HepG2 (cell line): Measurements from ENCODE around the gene TK1. TPM values are rescaled to one million over a fixed set of nuclear protein-coding genes. Genes with fewer than 3 reads are reported as not detected.

Experiments
- CREM ChIP-seq, 2 experiments: sonication (generic) in 1 of 2; formaldehyde crosslinking in 1 of 2; IDR thresholded peaks; 2 replicates each; pipeline versions ENCODE4 v1.4.0 to v1.6.1; 2016 to 2020; ENCODE audit warnings: antibody characterized with exemption in 1 of 2, mild to moderate bottlenecking in 1 of 2, missing genetic modification reagents in 1 of 2
- HIVEP1 ChIP-seq: sonication (generic); formaldehyde crosslinking; IDR thresholded peaks from 2 replicates; pipeline ENCODE4 v1.4.0; 2020; ENCODE audit warnings: mild to moderate bottlenecking, missing genetic modification reagents
- POLR2G ChIP-seq: fragments of 200-400 bp; formaldehyde crosslinking; IDR thresholded peaks from 2 replicates; pipeline ENCODE4 v1.6.1; 2018; ENCODE audit warnings: mild to moderate bottlenecking, low read depth, low read length, moderate library complexity
- RORA ChIP-seq: sonication (generic); formaldehyde crosslinking; IDR thresholded peaks from 2 replicates; pipeline ENCODE4 v1.5.0; 2020; ENCODE audit warnings: mild to moderate bottlenecking, missing genetic modification reagents, moderate library complexity
- STAG1 ChIP-seq: sonication (generic); formaldehyde crosslinking; IDR thresholded peaks from 2 replicates; pipeline ENCODE4 v1.4.0; 2020; ENCODE audit warnings: missing genetic modification reagents
- ZBTB14 ChIP-seq: sonication (generic); formaldehyde crosslinking; IDR thresholded peaks from 2 replicates; pipeline ENCODE4 v1.4.0; 2020; ENCODE audit warnings: missing genetic modification reagents
- ZFP91 ChIP-seq: sonication (generic); formaldehyde crosslinking; IDR thresholded peaks from 2 replicates; pipeline ENCODE4 v1.9.0; 2022; ENCODE audit warnings: missing genetic modification reagents, mild to moderate bottlenecking, borderline replicate concordance
- ZMAT5 ChIP-seq: sonication (generic); formaldehyde crosslinking; IDR thresholded peaks from 2 replicates; pipeline ENCODE4 v1.5.0; 2020; ENCODE audit warnings: mild to moderate bottlenecking, low read depth, missing genetic modification reagents, borderline replicate concordance
- ZNF256 ChIP-seq: sonication (generic); formaldehyde crosslinking; conservative IDR thresholded peaks from 2 replicates; pipeline ENCODE4 v1.4.0; 2020; ENCODE audit warnings: missing genetic modification reagents
- ZNF589 ChIP-seq: sonication (generic); formaldehyde crosslinking; conservative IDR thresholded peaks from 2 replicates; pipeline ENCODE4 v1.8.0; 2022; ENCODE audit warnings: mild to moderate bottlenecking, moderate library complexity, missing genetic modification reagents
- ZNF749 ChIP-seq: sonication (generic); formaldehyde crosslinking; IDR thresholded peaks from 2 replicates; pipeline ENCODE4 v1.8.0; 2022; ENCODE audit warnings: mild to moderate bottlenecking, missing genetic modification reagents, moderate library complexity, borderline replicate concordance
- ZNF776 ChIP-seq: sonication (generic); formaldehyde crosslinking; IDR thresholded peaks from 2 replicates; pipeline ENCODE4 v1.4.0; 2020; ENCODE audit warnings: mild to moderate bottlenecking, missing genetic modification reagents
- polyA plus RNA-seq, 8 experiments: library from polyadenylated mRNA; depleted of rRNA in 3 of 8; stranded (reverse) in 7 of 8; unstranded in 1 of 8; fragments of >200 nt; fragmentation: Illumina TruSeq in 4 of 8; extraction: Trizol in 4 of 8; gene quantifications; 2 replicates each; pipeline versions ENCODE4 v1.2.1 to v1.2.3, GENCODE V29; 2011 to 2016; ENCODE audit warnings: low read depth in 4 of 8, missing spikeins in 1 of 8, mixed read lengths in 1 of 8; ENCODE audit not compliant: insufficient read depth in 1 of 8
- total RNA-seq, 5 experiments: library from RNA; depleted of rRNA; stranded (reverse); fragments of >200 nt; fragmentation: Illumina TruSeq; extraction: Trizol; gene quantifications; 2 replicates each; pipeline ENCODE4 v1.2.3, GENCODE V29; 2016; ENCODE audit warnings: low read depth in 1 of 5
- TF ChIP-seq, protein P1 (sequence below): sonication (generic); formaldehyde crosslinking; IDR thresholded peaks from 2 replicates; pipeline ENCODE4 v1.5.0; 2020; ENCODE audit warnings: mild to moderate bottlenecking, missing genetic modification reagents, borderline replicate concordance
- TF ChIP-seq, protein P2 (sequence below): sonication (generic); formaldehyde crosslinking; IDR thresholded peaks from 2 replicates; pipeline ENCODE4 v1.5.0; 2020; ENCODE audit warnings: missing genetic modification reagents
- TF ChIP-seq, protein P3 (sequence below), 2 experiments: fragments of 450-650 bp in 1 of 2; sonication (generic) in 1 of 2; formaldehyde crosslinking; IDR thresholded peaks; 2 replicates each; pipeline versions ENCODE4 v1.5.0 to v1.8.0; 2020 to 2022; ENCODE audit warnings: mild to moderate bottlenecking in 1 of 2, missing genetic modification reagents in 1 of 2

Gene TK1
- total and polyA plus RNA-seq, 2 of the 13 experiments (the other 11 are each of a cell fraction or from before 2014, with no cell fraction given): 45.0 to 96.0 TPM

DNA sequence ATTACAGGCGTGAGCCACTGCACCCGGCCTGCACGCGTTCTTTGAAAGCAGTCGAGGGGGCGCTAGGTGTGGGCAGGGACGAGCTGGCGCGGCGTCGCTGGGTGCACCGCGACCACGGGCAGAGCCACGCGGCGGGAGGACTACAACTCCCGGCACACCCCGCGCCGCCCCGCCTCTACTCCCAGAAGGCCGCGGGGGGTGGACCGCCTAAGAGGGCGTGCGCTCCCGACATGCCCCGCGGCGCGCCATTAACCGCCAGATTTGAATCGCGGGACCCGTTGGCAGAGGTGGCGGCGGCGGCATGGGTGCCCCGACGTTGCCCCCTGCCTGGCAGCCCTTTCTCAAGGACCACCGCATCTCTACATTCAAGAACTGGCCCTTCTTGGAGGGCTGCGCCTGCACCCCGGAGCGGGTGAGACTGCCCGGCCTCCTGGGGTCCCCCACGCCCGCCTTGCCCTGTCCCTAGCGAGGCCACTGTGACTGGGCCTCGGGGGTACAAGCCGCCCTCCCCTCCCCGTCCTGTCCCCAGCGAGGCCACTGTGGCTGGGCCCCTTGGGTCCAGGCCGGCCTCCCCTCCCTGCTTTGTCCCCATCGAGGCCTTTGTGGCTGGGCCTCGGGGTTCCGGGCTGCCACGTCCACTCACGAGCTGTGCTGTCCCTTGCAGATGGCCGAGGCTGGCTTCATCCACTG is 27.3 kb upstream of the TK1 start, which contains the start of gene BIRC5 (continued):
- TF ChIP-seq, protein P1, sequence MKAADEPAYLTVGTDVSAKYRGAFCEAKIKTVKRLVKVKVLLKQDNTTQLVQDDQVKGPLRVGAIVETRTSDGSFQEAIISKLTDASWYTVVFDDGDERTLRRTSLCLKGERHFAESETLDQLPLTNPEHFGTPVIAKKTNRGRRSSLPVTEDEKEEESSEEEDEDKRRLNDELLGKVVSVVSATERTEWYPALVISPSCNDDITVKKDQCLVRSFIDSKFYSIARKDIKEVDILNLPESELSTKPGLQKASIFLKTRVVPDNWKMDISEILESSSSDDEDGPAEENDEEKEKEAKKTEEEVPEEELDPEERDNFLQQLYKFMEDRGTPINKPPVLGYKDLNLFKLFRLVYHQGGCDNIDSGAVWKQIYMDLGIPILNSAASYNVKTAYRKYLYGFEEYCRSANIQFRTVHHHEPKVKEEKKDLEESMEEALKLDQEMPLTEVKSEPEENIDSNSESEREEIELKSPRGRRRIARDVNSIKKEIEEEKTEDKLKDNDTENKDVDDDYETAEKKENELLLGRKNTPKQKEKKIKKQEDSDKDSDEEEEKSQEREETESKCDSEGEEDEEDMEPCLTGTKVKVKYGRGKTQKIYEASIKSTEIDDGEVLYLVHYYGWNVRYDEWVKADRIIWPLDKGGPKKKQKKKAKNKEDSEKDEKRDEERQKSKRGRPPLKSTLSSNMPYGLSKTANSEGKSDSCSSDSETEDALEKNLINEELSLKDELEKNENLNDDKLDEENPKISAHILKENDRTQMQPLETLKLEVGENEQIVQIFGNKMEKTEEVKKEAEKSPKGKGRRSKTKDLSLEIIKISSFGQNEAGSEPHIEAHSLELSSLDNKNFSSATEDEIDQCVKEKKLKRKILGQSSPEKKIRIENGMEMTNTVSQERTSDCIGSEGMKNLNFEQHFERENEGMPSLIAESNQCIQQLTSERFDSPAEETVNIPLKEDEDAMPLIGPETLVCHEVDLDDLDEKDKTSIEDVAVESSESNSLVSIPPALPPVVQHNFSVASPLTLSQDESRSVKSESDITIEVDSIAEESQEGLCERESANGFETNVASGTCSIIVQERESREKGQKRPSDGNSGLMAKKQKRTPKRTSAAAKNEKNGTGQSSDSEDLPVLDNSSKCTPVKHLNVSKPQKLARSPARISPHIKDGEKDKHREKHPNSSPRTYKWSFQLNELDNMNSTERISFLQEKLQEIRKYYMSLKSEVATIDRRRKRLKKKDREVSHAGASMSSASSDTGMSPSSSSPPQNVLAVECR (CRISPR knock-in tag): peak; percentile 100
- TF ChIP-seq ZNF776 (peak; percentile 90), RORA (CRISPR knock-in tag) (no peak), ZMAT5 (CRISPR knock-in tag) (no peak), HIVEP1 (CRISPR knock-in tag) (no peak; the same call in 1 of the 2 replicates), STAG1 (CRISPR knock-in tag) (peak; percentile 6; the same call in 1 of the 2 replicates), ZBTB14 (CRISPR knock-in tag) (no peak; the same call in 1 of the 2 replicates), ZFP91 (peak; percentile 93), ZNF749 (CRISPR knock-in tag) (peak; percentile 97), POLR2G (peak; percentile 72), ZNF256 (peak; percentile 76; the same call in 1 of the 2 replicates), ZNF589 (CRISPR knock-in tag) (peak; percentile 99), CREM (IDR thresholded peaks at IDR 0.05) (peak; percentile 75; the same call in 1 of the 2 replicates), CREM (CRISPR knock-in tag; IDR thresholded peaks at IDR 0.05) (no peak)
- TF ChIP-seq, protein P2, sequence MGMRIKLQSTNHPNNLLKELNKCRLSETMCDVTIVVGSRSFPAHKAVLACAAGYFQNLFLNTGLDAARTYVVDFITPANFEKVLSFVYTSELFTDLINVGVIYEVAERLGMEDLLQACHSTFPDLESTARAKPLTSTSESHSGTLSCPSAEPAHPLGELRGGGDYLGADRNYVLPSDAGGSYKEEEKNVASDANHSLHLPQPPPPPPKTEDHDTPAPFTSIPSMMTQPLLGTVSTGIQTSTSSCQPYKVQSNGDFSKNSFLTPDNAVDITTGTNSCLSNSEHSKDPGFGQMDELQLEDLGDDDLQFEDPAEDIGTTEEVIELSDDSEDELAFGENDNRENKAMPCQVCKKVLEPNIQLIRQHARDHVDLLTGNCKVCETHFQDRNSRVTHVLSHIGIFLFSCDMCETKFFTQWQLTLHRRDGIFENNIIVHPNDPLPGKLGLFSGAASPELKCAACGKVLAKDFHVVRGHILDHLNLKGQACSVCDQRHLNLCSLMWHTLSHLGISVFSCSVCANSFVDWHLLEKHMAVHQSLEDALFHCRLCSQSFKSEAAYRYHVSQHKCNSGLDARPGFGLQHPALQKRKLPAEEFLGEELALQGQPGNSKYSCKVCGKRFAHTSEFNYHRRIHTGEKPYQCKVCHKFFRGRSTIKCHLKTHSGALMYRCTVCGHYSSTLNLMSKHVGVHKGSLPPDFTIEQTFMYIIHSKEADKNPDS (CRISPR knock-in tag): no peak
- TF ChIP-seq, protein P3, sequence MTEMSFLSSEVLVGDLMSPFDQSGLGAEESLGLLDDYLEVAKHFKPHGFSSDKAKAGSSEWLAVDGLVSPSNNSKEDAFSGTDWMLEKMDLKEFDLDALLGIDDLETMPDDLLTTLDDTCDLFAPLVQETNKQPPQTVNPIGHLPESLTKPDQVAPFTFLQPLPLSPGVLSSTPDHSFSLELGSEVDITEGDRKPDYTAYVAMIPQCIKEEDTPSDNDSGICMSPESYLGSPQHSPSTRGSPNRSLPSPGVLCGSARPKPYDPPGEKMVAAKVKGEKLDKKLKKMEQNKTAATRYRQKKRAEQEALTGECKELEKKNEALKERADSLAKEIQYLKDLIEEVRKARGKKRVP (CRISPR knock-in tag; IDR thresholded peaks at IDR 0.05): peak in 1 of 2 experiments; percentile 83; a peak in 2 of 4 replicates
